GM12878 (cell line): ENCODE data around the gene MAPK1. TPM values are rescaled to one million over a fixed set of nuclear protein-coding genes. Genes with fewer than 3 reads are reported as not detected.

Experiments used
- ATAC-seq: fragments of 200-7000 bp; cut with Tn5 transposase; 3 replicates; pipeline ENCODE4 v1.9.1; 2020; ENCODE audit warnings: mild to moderate bottlenecking, moderate library complexity
- BruUV-seq: library from RNA; stranded (reverse); fragments of 400-500 nt; replicated peaks from 2 replicates; lab custom pipeline; 2021; lab: Mats Ljungman, UMichigan
- CTCF ChIA-PET: fragments of 300-600 bp; sonication (Branson Sonifier 250); formaldehyde crosslinking; extraction: SDS; loops from one replicate; lab custom pipeline; 2021; ENCODE audit warnings: inconsistent platforms; lab: Yijun Ruan, JAX
- POLR2A ChIA-PET: fragments of 350-600 bp; formaldehyde crosslinking; extraction: SDS; loops from one replicate; lab custom pipeline; 2021; ENCODE audit warnings: inconsistent platforms; lab: Charles Lee
- RAD21 ChIA-PET: fragments of 300-600 bp; sonication (Branson Sonifier 250); formaldehyde crosslinking; loops from one replicate; lab custom pipeline; 2023; ENCODE audit warnings: antibody characterized with exemption; ENCODE audit not compliant: unreplicated experiment; lab: Charles Lee
- SMC1A ChIA-PET: fragments of 300-600 bp; sonication (Branson Sonifier 250); formaldehyde crosslinking; loops from one replicate; lab custom pipeline; 2023; ENCODE audit not compliant: unreplicated experiment, uncharacterized antibody; lab: Charles Lee
- DNase-seq: peaks from one replicate; pipeline ENCODE4 v3.0.0-alpha.2; 2011; ENCODE audit warnings: low read depth, low spot score
- FAIRE-seq: peaks from 3 replicates; lab custom pipeline; 2011; peaks lifted over from hg19 to GRCh38; lab: Jason Lieb, UNC
- H2AFZ ChIP-seq: 2 replicates; pipeline ENCODE4 v1.6.0; 2011; ENCODE audit warnings: low read depth, low read length, control low read depth; ENCODE audit not compliant: control insufficient read depth
- H3K27ac ChIP-seq: 2 replicates; pipeline ENCODE4 v1.5.1; 2011; ENCODE audit warnings: control low read depth; ENCODE audit not compliant: control insufficient read depth, insufficient read depth
- H3K27me3 ChIP-seq, 2 experiments: replicated peaks in 1 of 2; 2 replicates each; pipeline versions ENCODE4 v1.6.0 to v1.6.1; 2011; ENCODE audit warnings: low read length in 1 of 2; ENCODE audit not compliant: control insufficient read depth in 2 of 2, insufficient read depth in 2 of 2
- H3K36me3 ChIP-seq, 2 experiments: 2 replicates each; pipeline ENCODE4 v1.5.1; 2011; ENCODE audit warnings: low read length in 1 of 2; ENCODE audit not compliant: control insufficient read depth in 2 of 2, insufficient read depth in 2 of 2
- H3K4me1 ChIP-seq: 2 replicates; pipeline ENCODE4 v1.6.1; 2011; ENCODE audit warnings: mild to moderate bottlenecking, low read length, moderate library complexity, mixed read lengths; ENCODE audit not compliant: control insufficient read depth, insufficient read depth
- H3K4me2 ChIP-seq: 2 replicates; pipeline ENCODE4 v1.6.0; 2011; ENCODE audit warnings: control low read depth; ENCODE audit not compliant: control insufficient read depth, insufficient read depth
- H3K4me3 ChIP-seq: fragments of 200-600 bp; sonication (generic); 2 replicates; pipeline ENCODE4 v1.5.1; 2016
- H3K79me2 ChIP-seq: 2 replicates; pipeline ENCODE4 v1.6.0; 2011; ENCODE audit warnings: low read length; ENCODE audit not compliant: control insufficient read depth, insufficient read depth
- H3K9ac ChIP-seq: 2 replicates; pipeline ENCODE4 v1.8.0; 2011; ENCODE audit warnings: low read length, control low read depth, mixed read lengths; ENCODE audit not compliant: control insufficient read depth, insufficient read depth
- H3K9me3 ChIP-seq: replicated peaks from 3 replicates; pipeline ENCODE4 v1.5.1; 2011; ENCODE audit warnings: mild to moderate bottlenecking, low read length; ENCODE audit not compliant: control insufficient read depth, insufficient read depth
- H4K20me1 ChIP-seq: 2 replicates; pipeline ENCODE4 v1.6.0; 2011; ENCODE audit not compliant: control insufficient read depth, insufficient read depth
- BCL3 ChIP-seq: IDR thresholded peaks from 2 replicates; pipeline ENCODE4 v1.6.1; 2011; ENCODE audit warnings: borderline replicate concordance, low read depth, mild to moderate bottlenecking, moderate library complexity, low read length; ENCODE audit not compliant: insufficient read depth, poor library complexity, severe bottlenecking
- BMI1 ChIP-seq: fragments of 450-650 bp; IDR thresholded peaks from 2 replicates; pipeline ENCODE4 v1.6.1; 2016; ENCODE audit warnings: mild to moderate bottlenecking, moderate library complexity, borderline replicate concordance
- CREB1 ChIP-seq: IDR thresholded peaks from 2 replicates; pipeline ENCODE4 v1.6.1; 2012; ENCODE audit warnings: low read depth, mild to moderate bottlenecking, inconsistent platforms
- CREM ChIP-seq: IDR thresholded peaks from 2 replicates; pipeline ENCODE4 v1.6.1; 2014; ENCODE audit warnings: antibody characterized with exemption, low read depth
- EED ChIP-seq: sonication (generic); IDR thresholded peaks from 2 replicates; pipeline ENCODE4 v1.6.1; 2016; ENCODE audit warnings: antibody characterized with exemption, low read depth
- HCFC1 ChIP-seq: fragments of 150-350 bp; IDR thresholded peaks from 2 replicates; pipeline ENCODE4 v1.6.1; 2014; ENCODE audit warnings: low read length
- JUNB ChIP-seq: IDR thresholded peaks from 2 replicates; pipeline ENCODE4 v1.6.1; 2016; ENCODE audit warnings: antibody characterized with exemption, mild to moderate bottlenecking
- NFYB ChIP-seq: IDR thresholded peaks from 2 replicates; pipeline ENCODE4 v1.6.1; 2011; ENCODE audit warnings: low read depth, mild to moderate bottlenecking, low read length, improper control_type of control experiment, moderate library complexity; ENCODE audit not compliant: insufficient read depth
- PAX5 ChIP-seq: IDR thresholded peaks from 2 replicates; pipeline ENCODE4 v1.6.1; 2011; ENCODE audit warnings: low read depth, low read length, borderline replicate concordance
- PML ChIP-seq: IDR thresholded peaks from 2 replicates; pipeline ENCODE4 v1.6.1; 2012; ENCODE audit warnings: low read length, inconsistent platforms
- POLR2A ChIP-seq: IDR thresholded peaks from 2 replicates; pipeline ENCODE4 v1.6.1; 2011; ENCODE audit warnings: low read depth, mild to moderate bottlenecking, low read length
- RAD51 ChIP-seq: fragments of 450-650 bp; IDR thresholded peaks from 2 replicates; pipeline ENCODE4 v1.6.1; 2016; ENCODE audit warnings: moderate library complexity, mild to moderate bottlenecking, inconsistent platforms
- RUNX3 ChIP-seq: IDR thresholded peaks from 2 replicates; pipeline ENCODE4 v1.6.1; 2012; ENCODE audit warnings: low read length, inconsistent platforms
- SRF ChIP-seq, 2 experiments: IDR thresholded peaks; 2 replicates each; pipeline ENCODE4 v1.6.1; 2011; ENCODE audit warnings: low read depth in 2 of 2, low read length in 2 of 2, mild to moderate bottlenecking in 1 of 2, moderate library complexity in 1 of 2
- TCF7 ChIP-seq: IDR thresholded peaks from 2 replicates; pipeline ENCODE4 v1.6.1; 2014; ENCODE audit warnings: antibody characterized with exemption, borderline replicate concordance
- ZBED1 ChIP-seq: IDR thresholded peaks from 2 replicates; pipeline ENCODE4 v1.6.1; 2016; ENCODE audit warnings: borderline replicate concordance
- WGBS: methylation state at CpG from one replicate; pipeline ENCODE4 v1.1.6; 2016; ENCODE audit warnings: low lambda C conversion rate; ENCODE audit not compliant: insufficient replicate concordance, insufficient coverage; ENCODE audit errors: missing lambda C conversion rate; 5-methylcytosine and 5-hydroxymethylcytosine counted together
- in situ Hi-C: fragments of 300-500 bp; cut with MboI; formaldehyde crosslinking; loops from 9 replicates; pipeline ENCODE4 v1.14.3; 2018; ENCODE audit warnings: mixed read lengths
- intact Hi-C: fragments of 100-400 bp; cut with micrococcal nuclease; formaldehyde crosslinking; loops from one replicate; pipeline ENCODE4 v1.14.2; 2022; ENCODE audit not compliant: unreplicated experiment
- polyA plus RNA-seq, 11 experiments: library from polyadenylated mRNA; depleted of rRNA in 4 of 11; unstranded in 6 of 11; stranded (reverse) in 5 of 11; fragments of >200 nt; fragmentation: Nextera tagmentation in 4 of 11; fragmentation: Illumina TruSeq in 1 of 11; extraction: Ambion mirVana in 4 of 11; extraction: Trizol in 1 of 11; gene quantifications; 1 replicate in 1 of 11; 2 replicates in 10 of 11; pipeline versions ENCODE4 v1.2.1 to v1.2.3, GENCODE V29; 2011 to 2016; ENCODE audit warnings: inconsistent platforms in 2 of 11, missing spikeins in 2 of 11, low read depth in 1 of 11
- total RNA-seq, 4 experiments: library from RNA; depleted of rRNA in 3 of 4; stranded (reverse); fragments of >200 nt in 3 of 4; fragmentation: Illumina TruSeq in 1 of 4; extraction: Trizol in 1 of 4; gene quantifications; 2 replicates each; pipeline versions ENCODE4 v1.2.1 to v1.2.3, GENCODE V29; 2013 to 2021
- TF ChIP-seq, protein P1 (sequence below): IDR thresholded peaks from 2 replicates; pipeline ENCODE4 v1.6.1; 2011; ENCODE audit warnings: borderline replicate concordance, low read depth, mild to moderate bottlenecking, moderate library complexity, mixed read lengths, low read length; ENCODE audit not compliant: insufficient read depth; ENCODE audit errors: extremely low read length
- TF ChIP-seq, protein P2 (sequence below): fragments of 450-650 bp; formaldehyde crosslinking; IDR thresholded peaks from 2 replicates; pipeline ENCODE4 v1.4.0; 2022; ENCODE audit warnings: mild to moderate bottlenecking, moderate library complexity

MAPK1 gene
- total and polyA plus RNA-seq, 10 of the 15 experiments (the other 5 are each of a cell fraction or from before 2014, with no cell fraction given), result 7.0 to 123 (median 58.4) TPM

GRCh38 chr22:21876486-21877176 lies 9.2 kb upstream of the MAPK1 start:
- in situ Hi-C loops, result loop anchor here (10.0 kb wide), 1 partner anchor 58 kb away; no protein-coding TSS in a partner anchor
- Histone ChIP-seq H3K9ac (no peak overlapping the region), H3K27ac (no peak overlapping the region), H3K4me1 (peaks cover 5% of the 10 kb centered on the region), H3K79me2 (no peaks in the 10 kb centered on the region), H3K9me3 (no peaks in the 10 kb centered on the region), H3K27me3 (no peaks in the 10 kb centered on the region), H3K4me3 (no peak overlapping the region), H4K20me1 (no peaks in the 10 kb centered on the region), H3K36me3 (no peaks in the 10 kb centered on the region), H2AFZ (no peak overlapping the region; the same call in none of the 2 replicates), H3K4me2 (no peak overlapping the region)
- WGBS, result 2% methylated on average over 4 of the region's 4 CpGs
- ChIA-PET SMC1A (interaction anchor here (0.6 to 2.0 kb wide), 3 partner anchors 11 to 81 kb away, joined by 3 to 6 read pairs (median 4); no protein-coding TSS in a partner anchor), CTCF (no interaction called here), RAD21 (no interaction called here), POLR2A (no interaction called here)
- FAIRE-seq (no peak), ATAC-seq (peak; percentile 85), DNase-seq (no peak)
- intact Hi-C loops, result no loop called here
- no TSS peak for BruUV-seq
- TF ChIP-seq EED (peak; percentile 70), ZBED1 (peak; percentile 49; the same call in 1 of the 2 replicates), NFYB (peak; percentile 53; the same call in 1 of the 2 replicates), PML (peak; percentile 46; the same call in 1 of the 2 replicates), JUNB (peak; percentile 99), BMI1 (peak; percentile 64; the same call in 1 of the 2 replicates), TCF7 (0 out of 2 replicates have a peak, but pooled peaks have one; percentile 25), POLR2A (no peak), HCFC1 (no peak), RAD51 (peak; percentile 66; the same call in 1 of the 2 replicates), BCL3 (no peak), CREB1 (peak; percentile 51; the same call in 1 of the 2 replicates), SRF (IDR thresholded peaks at IDR 0.05; ENCODE audit: low read depth in 2 of 2, low read length in 2 of 2) (peak in 1 of 2 experiments; percentile 72; a peak in 2 of 4 replicates), RUNX3 (peak; percentile 76), CREM (peak; percentile 74), PAX5 (no peak)
- TF ChIP-seq, protein P1, sequence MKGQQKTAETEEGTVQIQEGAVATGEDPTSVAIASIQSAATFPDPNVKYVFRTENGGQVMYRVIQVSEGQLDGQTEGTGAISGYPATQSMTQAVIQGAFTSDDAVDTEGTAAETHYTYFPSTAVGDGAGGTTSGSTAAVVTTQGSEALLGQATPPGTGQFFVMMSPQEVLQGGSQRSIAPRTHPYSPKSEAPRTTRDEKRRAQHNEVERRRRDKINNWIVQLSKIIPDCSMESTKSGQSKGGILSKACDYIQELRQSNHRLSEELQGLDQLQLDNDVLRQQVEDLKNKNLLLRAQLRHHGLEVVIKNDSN, result peak; percentile 53
- TF ChIP-seq, protein P2, sequence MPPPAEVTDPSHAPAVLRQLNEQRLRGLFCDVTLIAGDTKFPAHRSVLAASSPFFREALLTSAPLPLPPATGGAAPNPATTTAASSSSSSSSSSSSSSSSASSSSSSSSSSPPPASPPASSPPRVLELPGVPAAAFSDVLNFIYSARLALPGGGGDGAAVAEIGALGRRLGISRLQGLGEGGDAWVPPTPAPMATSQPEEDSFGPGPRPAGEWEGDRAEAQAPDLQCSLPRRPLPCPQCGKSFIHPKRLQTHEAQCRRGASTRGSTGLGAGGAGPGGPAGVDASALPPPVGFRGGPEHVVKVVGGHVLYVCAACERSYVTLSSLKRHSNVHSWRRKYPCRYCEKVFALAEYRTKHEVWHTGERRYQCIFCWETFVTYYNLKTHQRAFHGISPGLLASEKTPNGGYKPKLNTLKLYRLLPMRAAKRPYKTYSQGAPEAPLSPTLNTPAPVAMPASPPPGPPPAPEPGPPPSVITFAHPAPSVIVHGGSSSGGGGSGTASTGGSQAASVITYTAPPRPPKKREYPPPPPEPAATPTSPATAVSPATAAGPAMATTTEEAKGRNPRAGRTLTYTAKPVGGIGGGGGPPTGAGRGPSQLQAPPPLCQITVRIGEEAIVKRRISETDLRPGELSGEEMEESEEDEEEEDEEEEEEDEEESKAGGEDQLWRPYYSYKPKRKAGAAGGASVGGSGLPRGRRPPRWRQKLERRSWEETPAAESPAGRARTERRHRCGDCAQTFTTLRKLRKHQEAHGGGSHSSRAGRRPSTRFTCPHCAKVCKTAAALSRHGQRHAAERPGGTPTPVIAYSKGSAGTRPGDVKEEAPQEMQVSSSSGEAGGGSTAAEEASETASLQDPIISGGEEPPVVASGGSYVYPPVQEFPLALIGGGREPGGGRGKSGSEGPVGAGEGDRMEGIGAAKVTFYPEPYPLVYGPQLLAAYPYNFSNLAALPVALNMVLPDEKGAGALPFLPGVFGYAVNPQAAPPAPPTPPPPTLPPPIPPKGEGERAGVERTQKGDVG, result no peak
